ENCODE data around the gene SPEN. TPM values are rescaled to one million over a fixed set of nuclear protein-coding genes. Genes with fewer than 3 reads are reported as not detected.
A peak's percentile ranks its signal among the peaks of the same experiment; 100 is the strongest.
"Not testable (repeated sequence)": the region's sequence is repeated elsewhere in the genome, so short reads cannot be mapped to it uniquely, and the experiment has no call there.

The SPEN gene
- total and polyA plus RNA-seq, 4 donors = 10.7 to 82.3 (median 36.8) TPM

- H3K27me3 ChIP-seq (ENCODE audit: control insufficient read depth in 3 of 3, insufficient read depth in 3 of 3, low read length in 2 of 3) = no peaks in the 10 kb centered on the region
- TF ChIP-seq CTCF (IDR thresholded peaks at IDR 0.05; ENCODE audit: control extremely low read depth, extremely low read depth) = no peak
- no peak overlapping the region for H3K4me3 ChIP-seq
- no peak for ATAC-seq (ENCODE audit: insufficient read depth, low FRiP score)
- 93 to 100% methylated on average over 1 of the region's 1 CpG for WGBS, 2 donors
- no peak for DNase-seq
- H3K4me1 ChIP-seq (ENCODE audit: control insufficient read depth in 5 of 5, insufficient read depth in 5 of 5, low read length in 5 of 5) = peaks cover 0 to 3% (median 0%) of the 10 kb centered on the region in 5 donors
- no peak overlapping the region for H3K27ac ChIP-seq (ENCODE audit: low read depth in 1 of 2, low read length in 1 of 2)
- no peaks in the 10 kb centered on the region for H3K9me3 ChIP-seq (ENCODE audit: control insufficient read depth in 4 of 4, insufficient read depth in 3 of 4, low read length in 3 of 4)
- H3K9ac ChIP-seq (ENCODE audit: insufficient read depth in 1 of 2, low read length in 2 of 2) = no peak overlapping the region
- H3K36me3 ChIP-seq (ENCODE audit: control insufficient read depth in 4 of 4, insufficient read depth in 4 of 4, low read length in 4 of 4) = peaks cover 12 to 16% (median 13%) of the 10 kb centered on the region in 4 donors
Measured at GRCh38 chr1:15911141-15911540, 63.6 kb downstream of the SPEN start.

- ATAC-seq (ENCODE audit: insufficient read depth, low FRiP score) (no peak), DNase-seq (peak in 1 of 3 donors; percentile 8)
- Histone ChIP-seq H3K36me3 (ENCODE audit: control insufficient read depth in 4 of 4, insufficient read depth in 4 of 4, low read length in 4 of 4) (peaks cover 15 to 17% (median 17%) of the 10 kb centered on the region in 4 donors), H3K27me3 (ENCODE audit: control insufficient read depth in 3 of 3, insufficient read depth in 3 of 3, low read length in 2 of 3) (no peaks in the 10 kb centered on the region), H3K9ac (ENCODE audit: insufficient read depth in 1 of 2, low read length in 2 of 2) (no peak overlapping the region), H3K4me3 (no peak overlapping the region), H3K27ac (ENCODE audit: low read depth in 1 of 2, low read length in 1 of 2) (no peak overlapping the region), H3K4me1 (ENCODE audit: control insufficient read depth in 5 of 5, insufficient read depth in 5 of 5, low read length in 5 of 5) (peaks cover 0 to 3% (median 0%) of the 10 kb centered on the region in 5 donors), H3K9me3 (ENCODE audit: control insufficient read depth in 4 of 4, insufficient read depth in 3 of 4, low read length in 3 of 4) (no peaks in the 10 kb centered on the region)
- whole genome bisulfite sequencing, 2 donors = 81 to 92% methylated on average over 2 of the region's 2 CpGs
- TF ChIP-seq CTCF (IDR thresholded peaks at IDR 0.05; ENCODE audit: control extremely low read depth, extremely low read depth) = no peak
Measured at GRCh38 chr1:15911927-15912326, 64.4 kb downstream of the SPEN start.

DNA sequence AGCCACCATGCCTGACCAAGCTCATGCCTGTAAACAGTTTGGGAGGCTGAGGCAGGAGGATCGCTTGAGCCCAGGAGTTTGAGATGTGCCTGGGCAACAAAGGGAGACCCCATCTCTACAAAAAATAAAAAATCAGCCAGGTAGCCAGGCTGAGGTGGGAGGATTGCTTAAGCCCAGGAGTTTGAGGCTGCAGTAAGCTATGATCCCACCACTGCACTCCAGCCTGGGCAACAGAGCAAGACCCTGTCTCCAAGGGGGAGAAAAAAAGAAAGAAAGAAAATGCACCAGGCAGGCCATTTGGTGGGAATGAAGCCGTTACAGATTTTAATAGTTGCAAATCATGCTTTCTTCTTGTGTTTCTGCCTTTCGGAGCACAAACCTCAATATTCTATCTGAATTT, 66.1 kb downstream of the SPEN start:
- H3K4me1 ChIP-seq (ENCODE audit: control insufficient read depth in 5 of 5, insufficient read depth in 5 of 5, low read length in 5 of 5); H3K27ac ChIP-seq (ENCODE audit: low read depth in 1 of 2, low read length in 1 of 2); H3K4me3 ChIP-seq; DNase-seq; H3K9ac ChIP-seq (ENCODE audit: insufficient read depth in 1 of 2, low read length in 2 of 2); ATAC-seq (ENCODE audit: insufficient read depth, low FRiP score); H3K27me3 ChIP-seq (ENCODE audit: control insufficient read depth in 3 of 3, insufficient read depth in 3 of 3, low read length in 2 of 3); H3K9me3 ChIP-seq (ENCODE audit: control insufficient read depth in 4 of 4, insufficient read depth in 3 of 4, low read length in 3 of 4): not testable (repeated sequence)
- WGBS, 2 donors = 96 to 97% methylated on average over 3 of the region's 3 CpGs
- peaks cover 15 to 24% (median 20%) of the 10 kb centered on the region in 4 donors for H3K36me3 ChIP-seq (ENCODE audit: control insufficient read depth in 4 of 4, insufficient read depth in 4 of 4, low read length in 4 of 4)

DNA sequence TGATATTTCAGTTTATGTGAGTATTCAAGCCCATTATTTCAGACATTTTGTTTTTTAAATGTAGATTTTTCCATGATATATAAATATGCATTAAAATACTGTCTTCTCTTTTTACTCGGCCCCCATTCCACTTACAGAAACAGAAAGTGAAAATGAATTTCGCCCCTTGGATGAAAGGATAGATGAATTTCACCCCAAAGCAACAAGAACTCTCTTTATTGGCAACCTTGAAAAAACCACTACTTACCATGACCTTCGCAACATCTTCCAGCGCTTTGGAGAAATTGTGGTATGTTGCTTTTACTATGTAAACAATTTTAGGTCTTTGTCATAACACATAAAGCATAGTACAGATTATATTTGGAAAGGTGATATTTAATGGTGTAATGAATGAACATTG, 68.5 kb downstream of the SPEN start:
- H3K9me3 ChIP-seq (ENCODE audit: control insufficient read depth in 4 of 4, insufficient read depth in 3 of 4, low read length in 3 of 4) = no peaks in the 10 kb centered on the region
- H3K9ac ChIP-seq (ENCODE audit: insufficient read depth in 1 of 2, low read length in 2 of 2) = no peak overlapping the region
- TF ChIP-seq CTCF (IDR thresholded peaks at IDR 0.05; ENCODE audit: control extremely low read depth, extremely low read depth) = no peak
- DNase-seq (no peak), ATAC-seq (ENCODE audit: insufficient read depth, low FRiP score) (no peak)
- H3K4me1 ChIP-seq (ENCODE audit: control insufficient read depth in 5 of 5, insufficient read depth in 5 of 5, low read length in 5 of 5) = no peaks in the 10 kb centered on the region
- H3K27ac ChIP-seq (ENCODE audit: low read depth in 1 of 2, low read length in 1 of 2) = no peak overlapping the region
- no peaks in the 10 kb centered on the region for H3K27me3 ChIP-seq (ENCODE audit: control insufficient read depth in 3 of 3, insufficient read depth in 3 of 3, low read length in 2 of 3)
- H3K4me3 ChIP-seq = no peak overlapping the region
- peaks cover 15 to 32% (median 23%) of the 10 kb centered on the region in 4 donors for H3K36me3 ChIP-seq (ENCODE audit: control insufficient read depth in 4 of 4, insufficient read depth in 4 of 4, low read length in 4 of 4)
- WGBS, 2 donors = 43 to 55% methylated on average over 4 of the region's 4 CpGs

All from lung (tissue), 12 donors.